A549 (cell line): ENCODE data around the gene ZNF618.

ENCODE experiments used
- CTCF ChIP-seq: fragments of >200 bp; sonication (Bioruptor Twin); formaldehyde crosslinking; IDR thresholded peaks from 3 replicates; pipeline ENCODE4 v1.5.1; 2016
- JUNB ChIP-seq: fragments of >200 bp; sonication (Bioruptor Twin); formaldehyde crosslinking; IDR thresholded peaks from 2 replicates; pipeline ENCODE4 v1.6.1; 2016
- POLR2A ChIP-seq: IDR thresholded peaks from 2 replicates; pipeline ENCODE4 v1.6.1; 2012; ENCODE audit warnings: mild to moderate bottlenecking, low read length
- RAD21 ChIP-seq, 2 experiments: fragments of >200 bp in 1 of 2; sonication (Bioruptor Twin) in 1 of 2; formaldehyde crosslinking in 1 of 2; IDR thresholded peaks in 1 of 2; conservative IDR thresholded peaks in 1 of 2; 2 replicates in 1 of 2; 3 replicates in 1 of 2; pipeline ENCODE4 v1.6.1; 2012 to 2018; ENCODE audit warnings: inconsistent platforms in 1 of 2
- SMC3 ChIP-seq: fragments of >200 bp; sonication (Bioruptor Twin); formaldehyde crosslinking; IDR thresholded peaks from 3 replicates; pipeline ENCODE4 v1.6.1; 2018; ENCODE audit warnings: inconsistent platforms

- TF ChIP-seq CTCF = no peak
- TF ChIP-seq POLR2A = no peak
- no peak for TF ChIP-seq RAD21 (conservative IDR thresholded peaks at IDR 0.05 in 1 of 2, IDR thresholded peaks at IDR 0.05 in 1 of 2)
- no peak for TF ChIP-seq JUNB
- TF ChIP-seq SMC3 = no peak
Observed at GRCh38 chr9:114021578-114021977, 145.5 kb downstream of the ZNF618 start.
